Measurements from ENCODE around the gene TBC1D12. TPM values are rescaled to one million over a fixed set of nuclear protein-coding genes. Genes with fewer than 3 reads are reported as not detected.

TBC1D12 gene
- total RNA-seq, 1 experiment from 2014 or later, result 17.8 TPM

GRCh38 chr10:94403380-94404213 lies 1.3 kb downstream of the TBC1D12 start:
- in situ Hi-C loops (cut with HindIII; ENCODE audit: low sequenced_read_pairs), result no loop called here
- peak; percentile 65 for DNase-seq (ENCODE audit: low spot score)

- DNase-seq (ENCODE audit: low spot score), result no peak
- in situ Hi-C loops (cut with HindIII; ENCODE audit: low sequenced_read_pairs), result no loop called here
Observed at GRCh38 chr10:94405406-94405805, 3.1 kb downstream of the TBC1D12 start.

GRCh38 chr10:94407668-94408067 lies 5.3 kb downstream of the TBC1D12 start:
- no peak for DNase-seq (ENCODE audit: low spot score)
- in situ Hi-C loops (cut with HindIII; ENCODE audit: low sequenced_read_pairs), result no loop called here

GRCh38 chr10:94409021-94409657 lies 6.8 kb downstream of the TBC1D12 start:
- in situ Hi-C loops (cut with HindIII; ENCODE audit: low sequenced_read_pairs), result no loop called here
- DNase-seq (ENCODE audit: low spot score), result no peak

- no peak for DNase-seq (ENCODE audit: low spot score)
- in situ Hi-C loops (cut with HindIII; ENCODE audit: low sequenced_read_pairs), result no loop called here
Observed at GRCh38 chr10:94411304-94411703, 9.0 kb downstream of the TBC1D12 start.

GRCh38 chr10:94412449-94412848 lies 10.1 kb downstream of the TBC1D12 start:
- in situ Hi-C loops (cut with HindIII; ENCODE audit: low sequenced_read_pairs), result no loop called here
- DNase-seq (ENCODE audit: low spot score), result no peak

GRCh38 chr10:94413361-94413760 lies 11.0 kb downstream of the TBC1D12 start:
- DNase-seq (ENCODE audit: low spot score), result peak; percentile 13
- in situ Hi-C loops (cut with HindIII; ENCODE audit: low sequenced_read_pairs), result no loop called here

- DNase-seq (ENCODE audit: low spot score), result no peak
- in situ Hi-C loops (cut with HindIII; ENCODE audit: low sequenced_read_pairs), result no loop called here
Observed at GRCh38 chr10:94416896-94417295, 14.6 kb downstream of the TBC1D12 start.

GRCh38 chr10:94417321-94417720 lies 15.0 kb downstream of the TBC1D12 start:
- DNase-seq (ENCODE audit: low spot score), result no peak
- in situ Hi-C loops (cut with HindIII; ENCODE audit: low sequenced_read_pairs), result no loop called here

GRCh38 chr10:94420516-94420915 lies 18.2 kb downstream of the TBC1D12 start:
- in situ Hi-C loops (cut with HindIII; ENCODE audit: low sequenced_read_pairs), result no loop called here

GRCh38 chr10:94420998-94421528 lies 18.7 kb downstream of the TBC1D12 start:
- in situ Hi-C loops (cut with HindIII; ENCODE audit: low sequenced_read_pairs), result no loop called here
- no peak for DNase-seq (ENCODE audit: low spot score)

More at GRCh38 chr10:94420516-94420915, 18.2 kb downstream of the TBC1D12 start:
- no peak for DNase-seq (ENCODE audit: low spot score)

GRCh38 chr10:94423627-94424026 lies 21.3 kb downstream of the TBC1D12 start:
- DNase-seq (ENCODE audit: low spot score), result no peak
- in situ Hi-C loops (cut with HindIII; ENCODE audit: low sequenced_read_pairs), result no loop called here

- DNase-seq (ENCODE audit: low spot score), result no peak
- in situ Hi-C loops (cut with HindIII; ENCODE audit: low sequenced_read_pairs), result no loop called here
Observed at GRCh38 chr10:94424714-94425337, 22.5 kb downstream of the TBC1D12 start.

GRCh38 chr10:94425942-94426341 lies 23.6 kb downstream of the TBC1D12 start:
- no peak for DNase-seq (ENCODE audit: low spot score)
- in situ Hi-C loops (cut with HindIII; ENCODE audit: low sequenced_read_pairs), result no loop called here

GRCh38 chr10:94427166-94427565 lies 24.8 kb downstream of the TBC1D12 start:
- no peak for DNase-seq (ENCODE audit: low spot score)
- in situ Hi-C loops (cut with HindIII; ENCODE audit: low sequenced_read_pairs), result no loop called here

- in situ Hi-C loops (cut with HindIII; ENCODE audit: low sequenced_read_pairs), result no loop called here
- no peak for DNase-seq (ENCODE audit: low spot score)
Observed at GRCh38 chr10:94428766-94429707, 26.7 kb downstream of the TBC1D12 start.

- in situ Hi-C loops (cut with HindIII; ENCODE audit: low sequenced_read_pairs), result no loop called here
- no peak for DNase-seq (ENCODE audit: low spot score)
Observed at GRCh38 chr10:94430701-94431100, 28.4 kb downstream of the TBC1D12 start.

GRCh38 chr10:94432443-94432842 lies 30.1 kb downstream of the TBC1D12 start:
- in situ Hi-C loops (cut with HindIII; ENCODE audit: low sequenced_read_pairs), result no loop called here
- no peak for DNase-seq (ENCODE audit: low spot score)

GRCh38 chr10:94439275-94439861 lies 37.0 kb downstream of the TBC1D12 start:
- peak; percentile 13 for DNase-seq (ENCODE audit: low spot score)
- in situ Hi-C loops (cut with HindIII; ENCODE audit: low sequenced_read_pairs), result no loop called here
